ENCODE results near the gene MLYCD.

The MLYCD gene

GRCh38 chr16:83958137-83958845 lies 59.4 kb downstream of the MLYCD start:
- DNase-seq = no peak

- no peak for DNase-seq
Measured at GRCh38 chr16:83958846-83959565, 60.1 kb downstream of the MLYCD start.

GRCh38 chr16:83959656-83960434 lies 60.9 kb downstream of the MLYCD start:
- no peak for DNase-seq

- no peak for DNase-seq
Measured at GRCh38 chr16:83960521-83961249, 61.8 kb downstream of the MLYCD start.

GRCh38 chr16:83961591-83961990 lies 62.7 kb downstream of the MLYCD start:
- DNase-seq = no peak

GRCh38 chr16:83963277-83964119 lies 64.6 kb downstream of the MLYCD start:
- no peak for DNase-seq

- no peak for DNase-seq
Measured at GRCh38 chr16:83964684-83965443, 65.9 kb downstream of the MLYCD start.

- no peak for DNase-seq
Measured at GRCh38 chr16:83965444-83966152, 66.7 kb downstream of the MLYCD start.

GRCh38 chr16:83966153-83966696 lies 67.3 kb downstream of the MLYCD start:
- no peak for DNase-seq

GRCh38 chr16:83967091-83967490 lies 68.2 kb downstream of the MLYCD start:
- DNase-seq = no peak

GRCh38 chr16:83967838-83968305 lies 69.0 kb downstream of the MLYCD start, which contains the start of gene NECAB2:
Gene NECAB2 (plus strand): TSS chr16:83968244. CDS start chr16:83968649, 405 bp downstream.
- DNase-seq = no peak

GRCh38 chr16:83968306-83968851 lies 69.5 kb downstream of the MLYCD start:
- DNase-seq = no peak

GRCh38 chr16:83968891-83969649 lies 70.2 kb downstream of the MLYCD start:
- no peak for DNase-seq

- no peak for DNase-seq
Measured at GRCh38 chr16:83969771-83970429, 71.0 kb downstream of the MLYCD start.

- DNase-seq = no peak
Measured at GRCh38 chr16:83970430-83970815, 71.5 kb downstream of the MLYCD start.

- no peak for DNase-seq
Measured at GRCh38 chr16:83971165-83972130, 72.5 kb downstream of the MLYCD start.

Data from activated CD4-positive, alpha-beta T cell treated with anti-CD3 and anti-CD28 coated beads, Interleukin-2, amount 50 U/mL, for 4 hours (primary cell).